ENCODE results near the gene EFHC1. TPM values are rescaled to one million over a fixed set of nuclear protein-coding genes. Genes with fewer than 3 reads are reported as not detected.

The EFHC1 gene
- total RNA-seq, 1 experiment from 2014 or later, result 24.6 TPM

DNA sequence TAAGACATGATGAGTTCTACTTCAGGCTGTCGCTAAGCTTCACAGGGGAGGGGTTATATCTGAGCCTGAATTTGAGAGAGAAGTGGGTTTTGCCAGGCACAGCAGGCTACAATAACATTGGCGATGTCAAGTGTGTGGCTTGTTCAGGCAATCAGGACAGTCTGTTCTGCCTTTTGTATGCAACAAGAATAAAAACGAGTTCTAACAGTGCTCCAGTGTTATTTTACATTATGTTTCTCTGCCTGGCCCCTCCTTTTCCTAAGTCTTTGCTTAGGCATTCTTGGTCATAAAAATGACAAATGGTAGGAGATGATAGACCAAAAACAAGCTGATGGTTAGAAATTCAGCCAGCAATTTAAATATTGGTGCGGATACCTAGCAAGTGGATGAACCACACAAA is 31.4 kb upstream of the EFHC1 start:
- ChIA-PET CTCF (no interaction called here), POLR2A (no interaction called here)
- ATAC-seq (no peak), DNase-seq (ENCODE audit: low read depth, low spot score) (no peak)
- intact Hi-C loops (cut with micrococcal nuclease; ENCODE audit: unreplicated experiment) (no loop called here), in situ Hi-C loops (cut with HindIII; ENCODE audit: low pct_unique_long_range_greater_than_20kb, low sequenced_read_pairs) (no loop called here)
- peaks cover 5% of the 10 kb centered on the region; the same call in 1 of the 2 replicates for H3K9me3 ChIP-seq (ENCODE audit: control insufficient read depth, insufficient read depth, low read depth, low read length)
- no TSS peak for BruUV-seq (replicated peaks)
- no peak for TF ChIP-seq POLR2AphosphoS5 (IDR thresholded peaks at IDR 0.05; ENCODE audit: low read depth, low read length)
- TF ChIP-seq, protein P1, sequence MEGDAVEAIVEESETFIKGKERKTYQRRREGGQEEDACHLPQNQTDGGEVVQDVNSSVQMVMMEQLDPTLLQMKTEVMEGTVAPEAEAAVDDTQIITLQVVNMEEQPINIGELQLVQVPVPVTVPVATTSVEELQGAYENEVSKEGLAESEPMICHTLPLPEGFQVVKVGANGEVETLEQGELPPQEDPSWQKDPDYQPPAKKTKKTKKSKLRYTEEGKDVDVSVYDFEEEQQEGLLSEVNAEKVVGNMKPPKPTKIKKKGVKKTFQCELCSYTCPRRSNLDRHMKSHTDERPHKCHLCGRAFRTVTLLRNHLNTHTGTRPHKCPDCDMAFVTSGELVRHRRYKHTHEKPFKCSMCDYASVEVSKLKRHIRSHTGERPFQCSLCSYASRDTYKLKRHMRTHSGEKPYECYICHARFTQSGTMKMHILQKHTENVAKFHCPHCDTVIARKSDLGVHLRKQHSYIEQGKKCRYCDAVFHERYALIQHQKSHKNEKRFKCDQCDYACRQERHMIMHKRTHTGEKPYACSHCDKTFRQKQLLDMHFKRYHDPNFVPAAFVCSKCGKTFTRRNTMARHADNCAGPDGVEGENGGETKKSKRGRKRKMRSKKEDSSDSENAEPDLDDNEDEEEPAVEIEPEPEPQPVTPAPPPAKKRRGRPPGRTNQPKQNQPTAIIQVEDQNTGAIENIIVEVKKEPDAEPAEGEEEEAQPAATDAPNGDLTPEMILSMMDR (IDR thresholded peaks at IDR 0.05), result no peak
- TF ChIP-seq SIN3A (IDR thresholded peaks at IDR 0.05; ENCODE audit: borderline replicate concordance, insufficient read depth, low read depth, low read length), result no peak
- TF ChIP-seq TCF7L2 (IDR thresholded peaks at IDR 0.05; ENCODE audit: low read depth, low read length), result no peak
- TF ChIP-seq, protein P2, sequence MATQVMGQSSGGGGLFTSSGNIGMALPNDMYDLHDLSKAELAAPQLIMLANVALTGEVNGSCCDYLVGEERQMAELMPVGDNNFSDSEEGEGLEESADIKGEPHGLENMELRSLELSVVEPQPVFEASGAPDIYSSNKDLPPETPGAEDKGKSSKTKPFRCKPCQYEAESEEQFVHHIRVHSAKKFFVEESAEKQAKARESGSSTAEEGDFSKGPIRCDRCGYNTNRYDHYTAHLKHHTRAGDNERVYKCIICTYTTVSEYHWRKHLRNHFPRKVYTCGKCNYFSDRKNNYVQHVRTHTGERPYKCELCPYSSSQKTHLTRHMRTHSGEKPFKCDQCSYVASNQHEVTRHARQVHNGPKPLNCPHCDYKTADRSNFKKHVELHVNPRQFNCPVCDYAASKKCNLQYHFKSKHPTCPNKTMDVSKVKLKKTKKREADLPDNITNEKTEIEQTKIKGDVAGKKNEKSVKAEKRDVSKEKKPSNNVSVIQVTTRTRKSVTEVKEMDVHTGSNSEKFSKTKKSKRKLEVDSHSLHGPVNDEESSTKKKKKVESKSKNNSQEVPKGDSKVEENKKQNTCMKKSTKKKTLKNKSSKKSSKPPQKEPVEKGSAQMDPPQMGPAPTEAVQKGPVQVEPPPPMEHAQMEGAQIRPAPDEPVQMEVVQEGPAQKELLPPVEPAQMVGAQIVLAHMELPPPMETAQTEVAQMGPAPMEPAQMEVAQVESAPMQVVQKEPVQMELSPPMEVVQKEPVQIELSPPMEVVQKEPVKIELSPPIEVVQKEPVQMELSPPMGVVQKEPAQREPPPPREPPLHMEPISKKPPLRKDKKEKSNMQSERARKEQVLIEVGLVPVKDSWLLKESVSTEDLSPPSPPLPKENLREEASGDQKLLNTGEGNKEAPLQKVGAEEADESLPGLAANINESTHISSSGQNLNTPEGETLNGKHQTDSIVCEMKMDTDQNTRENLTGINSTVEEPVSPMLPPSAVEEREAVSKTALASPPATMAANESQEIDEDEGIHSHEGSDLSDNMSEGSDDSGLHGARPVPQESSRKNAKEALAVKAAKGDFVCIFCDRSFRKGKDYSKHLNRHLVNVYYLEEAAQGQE (IDR thresholded peaks at IDR 0.05; ENCODE audit: insufficient read depth in 1 of 2, low read depth in 2 of 2, low read length in 1 of 2), result no peak
- no peak overlapping the region for H3K4me3 ChIP-seq (ENCODE audit: low read depth in 2 of 2, low read length in 2 of 2)
- peaks cover 15% of the 10 kb centered on the region for H3K4me1 ChIP-seq (ENCODE audit: control insufficient read depth, insufficient read depth, low read length)
- no peaks in the 10 kb centered on the region for H3K27me3 ChIP-seq (ENCODE audit: control insufficient read depth, insufficient read depth, low read length)
- H3K36me3 ChIP-seq (ENCODE audit: control insufficient read depth, insufficient read depth, low read length), result no peaks in the 10 kb centered on the region
- H3K27ac ChIP-seq (ENCODE audit: low read length), result peak overlapping the region; percentile 3; the same call in 1 of the 2 replicates

DNA sequence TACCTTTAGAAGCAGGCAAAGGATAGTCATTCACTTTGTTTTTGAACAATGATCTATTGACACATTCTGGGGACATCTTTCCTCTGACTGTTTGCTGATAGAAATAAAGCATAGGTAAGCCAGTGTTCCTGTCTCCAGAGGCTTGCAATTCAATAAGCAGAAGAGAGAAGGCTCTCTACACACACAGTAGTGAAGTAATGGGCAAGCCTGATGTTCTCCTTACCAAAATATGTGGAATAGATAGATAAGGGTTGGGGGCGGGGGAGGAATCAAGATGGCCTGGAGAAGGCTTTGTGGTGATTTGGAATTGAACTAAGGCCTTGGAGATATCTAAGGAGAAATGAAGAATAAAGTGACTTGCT is 30.9 kb upstream of the EFHC1 start:
- Histone ChIP-seq H3K4me3 (ENCODE audit: low read depth in 2 of 2, low read length in 2 of 2) (no peak overlapping the region), H3K4me1 (ENCODE audit: control insufficient read depth, insufficient read depth, low read length) (peaks cover 15% of the 10 kb centered on the region), H3K27me3 (ENCODE audit: control insufficient read depth, insufficient read depth, low read length) (no peaks in the 10 kb centered on the region), H3K9me3 (ENCODE audit: control insufficient read depth, insufficient read depth, low read depth, low read length) (peaks cover 5% of the 10 kb centered on the region; the same call in 1 of the 2 replicates), H3K27ac (ENCODE audit: low read length) (peak overlapping the region; percentile 3), H3K36me3 (ENCODE audit: control insufficient read depth, insufficient read depth, low read length) (no peaks in the 10 kb centered on the region)
- in situ Hi-C loops (cut with HindIII; ENCODE audit: low pct_unique_long_range_greater_than_20kb, low sequenced_read_pairs), result no loop called here
- DNase-seq (ENCODE audit: low read depth, low spot score) (no peak), ATAC-seq (peak; percentile 43; the same call in 1 of the 2 replicates)
- CTCF ChIA-PET, result interaction anchor here (0.6 kb wide), 1 partner anchor 18 kb away, joined by 10 read pairs; no protein-coding TSS in a partner anchor
- POLR2A ChIA-PET, result no interaction called here
- intact Hi-C loops (cut with micrococcal nuclease; ENCODE audit: unreplicated experiment), result no loop called here
- no TSS peak for BruUV-seq (replicated peaks)
- no peak for TF ChIP-seq POLR2AphosphoS5 (IDR thresholded peaks at IDR 0.05; ENCODE audit: low read depth, low read length)
- TF ChIP-seq, protein P2 (IDR thresholded peaks at IDR 0.05; ENCODE audit: insufficient read depth in 1 of 2, low read depth in 2 of 2, low read length in 1 of 2), result no peak
- no peak for TF ChIP-seq SIN3A (IDR thresholded peaks at IDR 0.05; ENCODE audit: borderline replicate concordance, insufficient read depth, low read depth, low read length)
- TF ChIP-seq, protein P1 (IDR thresholded peaks at IDR 0.05), result no peak
- TF ChIP-seq TCF7L2 (IDR thresholded peaks at IDR 0.05; ENCODE audit: low read depth, low read length), result no peak

Data from Panc1 (cell line).